A549 treated with AZD9567 at 1 μM for 4 hours (cell line): ENCODE results near the gene FGF10. TPM values are rescaled to one million over a fixed set of nuclear protein-coding genes. Genes with fewer than 3 reads are reported as not detected.

ENCODE experiments used
- total RNA-seq: library from RNA; stranded (reverse); fragments of 200-300 nt; extraction: Qiagen RNA extraction; gene quantifications from 5 replicates; pipeline ENCODE4 v1.2.3, GENCODE V29; 2022; ENCODE audit not compliant: insufficient read depth

FGF10 gene
- not detected in 5 replicates for total RNA-seq

GRCh38 chr5:44389090-44389822 lies at the start of gene FGF10:
Gene FGF10, minus strand, starts transcription at chr5:44389420. Its CDS starts 738 bp downstream, at chr5:44388682.

